NOMO-1 (cell line): Measurements from ENCODE around the gene PLGLB2.
"Not testable (repeated sequence)": the region's sequence is repeated elsewhere in the genome, so short reads cannot be mapped to it uniquely, and the experiment has no call there.

ENCODE experiments used
- DNase-seq, 2 experiments: peaks; one replicate each; lab custom pipeline; 2025; ENCODE audit not compliant: unreplicated experiment in 2 of 2; lab: John Stamatoyannopoulos, UW

Gene PLGLB2

GRCh38 chr2:87747791-87748190, at the start of gene PLGLB2:
Gene PLGLB2 (plus strand): TSS chr2:87748087. CDS start chr2:87748154, 67 bp downstream.
- not testable (repeated sequence) for DNase-seq

- DNase-seq: not testable (repeated sequence)
Observed at GRCh38 chr2:87704572-87705323, 43.1 kb upstream of the PLGLB2 start.

- not testable (repeated sequence) for DNase-seq
Observed at GRCh38 chr2:87708368-87708767, 39.5 kb upstream of the PLGLB2 start.

- not testable (repeated sequence) for DNase-seq
Observed at GRCh38 chr2:87727940-87728599, 19.8 kb upstream of the PLGLB2 start.

- DNase-seq: not testable (repeated sequence)
Observed at GRCh38 chr2:87740928-87741327, 7.0 kb upstream of the PLGLB2 start.

GRCh38 chr2:87742393-87743108, 5.3 kb upstream of the PLGLB2 start:
- not testable (repeated sequence) for DNase-seq

GRCh38 chr2:87743638-87744037, 4.2 kb upstream of the PLGLB2 start:
- DNase-seq: not testable (repeated sequence)

GRCh38 chr2:87745353-87745951, 2.4 kb upstream of the PLGLB2 start:
- DNase-seq: not testable (repeated sequence)

GRCh38 chr2:87748524-87748923, 637 bp downstream of the PLGLB2 start:
- DNase-seq: not testable (repeated sequence)

- DNase-seq: not testable (repeated sequence)
Observed at GRCh38 chr2:87750560-87750959, 2.7 kb downstream of the PLGLB2 start.

- DNase-seq: not testable (repeated sequence)
Observed at GRCh38 chr2:87754759-87755158, 6.9 kb downstream of the PLGLB2 start.
